ENCODE data around the gene ZNF488. TPM values are rescaled to one million over a fixed set of nuclear protein-coding genes. Genes with fewer than 3 reads are reported as not detected.

Gene ZNF488
- total RNA-seq, 1 donor: 0.18 TPM

GRCh38 chr10:47414752-47415519, 30.8 kb upstream of the ZNF488 start:
- TF ChIP-seq CTCF (IDR thresholded peaks at IDR 0.05; ENCODE audit: insufficient read depth, low read length): no peak
- DNase-seq (ENCODE audit: low read depth): no peak
- no peak overlapping the region for H3K4me3 ChIP-seq (ENCODE audit: low read depth, low read length)

DNA sequence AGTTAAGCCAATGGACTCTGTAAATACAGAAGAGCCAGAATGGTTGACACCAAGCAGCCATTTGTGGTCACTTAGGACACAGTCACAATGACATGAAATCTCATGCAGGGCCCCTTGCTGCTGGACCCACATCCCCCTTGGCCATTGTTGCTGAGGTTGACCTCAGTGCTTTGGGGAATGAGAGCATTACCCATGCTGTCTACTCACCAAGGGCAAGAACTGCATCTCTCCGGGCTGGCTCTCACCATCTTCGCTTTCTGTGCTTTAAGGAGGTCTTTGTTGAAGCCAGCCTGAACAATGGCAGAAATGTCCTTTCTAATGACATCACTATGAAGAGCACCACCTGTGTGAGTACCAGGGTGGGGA, 30.1 kb upstream of the ZNF488 start:
- DNase-seq (ENCODE audit: low read depth): no peak
- no peak for TF ChIP-seq CTCF (IDR thresholded peaks at IDR 0.05; ENCODE audit: insufficient read depth, low read length)
- no peak overlapping the region for H3K4me3 ChIP-seq (ENCODE audit: low read depth, low read length)

DNA sequence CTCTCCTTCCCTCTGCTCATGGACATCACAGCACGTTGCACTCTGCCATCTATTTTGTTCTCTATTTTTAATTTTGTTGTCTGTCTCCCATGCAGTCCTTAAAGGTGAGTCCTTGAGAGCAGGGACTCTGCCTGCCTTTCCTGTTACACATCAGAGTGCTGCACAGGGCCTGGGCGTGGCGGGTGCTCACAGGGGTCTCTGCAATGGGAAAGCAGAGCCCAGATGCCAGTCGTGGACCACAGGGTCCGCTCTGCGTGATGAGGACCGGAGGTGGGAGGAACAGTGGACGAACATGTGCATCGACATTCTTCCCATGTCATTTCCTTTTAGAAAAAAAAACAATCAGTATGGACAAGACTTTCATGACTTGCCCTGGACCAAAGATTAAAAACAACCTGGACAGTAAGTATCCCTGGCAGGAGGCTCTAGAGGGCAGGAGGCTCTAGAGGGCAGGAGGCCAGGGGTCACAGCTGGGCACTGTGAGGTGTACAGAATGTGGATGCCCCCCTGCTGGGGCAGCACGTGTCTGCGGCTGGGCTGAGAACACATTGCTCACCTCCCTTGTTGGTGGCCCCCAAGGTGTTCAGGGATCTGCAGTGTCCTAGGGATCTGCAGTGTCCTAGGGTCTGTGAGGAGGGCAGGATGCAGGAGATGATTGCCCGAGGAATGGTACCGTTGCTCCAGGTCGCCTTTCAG, 29.6 kb upstream of the ZNF488 start:
- no peak for TF ChIP-seq CTCF (IDR thresholded peaks at IDR 0.05; ENCODE audit: insufficient read depth, low read length)
- no peak for DNase-seq (ENCODE audit: low read depth)
- H3K4me3 ChIP-seq (ENCODE audit: low read depth, low read length): no peak overlapping the region

- H3K4me3 ChIP-seq (ENCODE audit: low read depth, low read length): no peak overlapping the region
- TF ChIP-seq CTCF (IDR thresholded peaks at IDR 0.05; ENCODE audit: insufficient read depth, low read length): no peak
- peak; percentile 39 for DNase-seq (ENCODE audit: low read depth)
These were observed 28.8 kb upstream of the ZNF488 start for GRCh38 chr10:47412869-47413268.

DNA sequence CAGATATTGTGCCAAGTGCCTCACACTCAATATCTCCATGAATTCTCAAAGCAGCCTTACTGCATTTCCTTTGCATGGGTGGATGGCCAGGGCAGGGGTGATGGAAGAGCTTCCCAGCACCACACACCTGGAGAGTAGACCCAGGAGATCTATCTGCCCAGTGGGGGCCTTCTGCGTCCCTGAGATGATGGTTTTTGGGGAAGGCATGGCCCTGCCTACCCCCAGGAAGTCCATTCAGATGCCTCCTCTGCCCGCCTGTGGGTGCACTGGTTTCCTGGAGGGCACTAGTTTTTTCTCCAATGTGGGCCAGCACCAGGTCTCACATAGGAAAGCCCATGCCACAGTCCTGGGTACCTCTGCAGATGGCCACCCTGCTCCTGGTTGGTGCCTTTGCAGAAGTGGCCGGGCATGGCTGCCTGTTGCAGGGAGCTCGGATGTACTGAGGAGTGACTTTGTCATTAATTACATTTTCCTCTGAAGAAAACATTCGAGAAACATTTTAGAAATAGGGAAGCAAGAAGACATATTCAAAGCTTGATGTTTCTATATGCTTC, 28.2 kb upstream of the ZNF488 start:
- no peak for TF ChIP-seq CTCF (IDR thresholded peaks at IDR 0.05; ENCODE audit: insufficient read depth, low read length)
- H3K4me3 ChIP-seq (ENCODE audit: low read depth, low read length): no peak overlapping the region
- DNase-seq (ENCODE audit: low read depth): no peak

DNA sequence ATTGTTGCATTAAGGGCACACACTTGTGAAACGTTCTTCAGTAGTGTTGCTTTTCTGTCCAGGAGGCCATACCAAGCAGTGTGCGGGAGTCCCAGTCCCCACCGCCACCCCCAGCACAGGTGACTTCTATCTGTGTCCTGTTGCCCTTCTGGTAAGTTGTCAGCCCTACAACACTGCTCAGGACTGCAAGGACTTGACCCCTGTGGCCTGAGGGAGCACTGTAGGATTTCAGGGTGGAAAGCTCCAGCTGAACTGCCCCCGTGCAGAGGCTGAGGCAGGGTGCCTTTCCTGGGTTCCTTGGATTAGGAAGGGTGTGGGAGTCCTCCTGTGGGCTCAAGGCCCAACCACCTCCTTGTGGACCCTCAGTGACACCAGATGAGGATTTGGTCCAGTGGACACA, 26.8 kb upstream of the ZNF488 start:
- TF ChIP-seq CTCF (IDR thresholded peaks at IDR 0.05; ENCODE audit: insufficient read depth, low read length): no peak
- DNase-seq (ENCODE audit: low read depth): no peak

More for the DNA sequence above, 26.8 kb upstream of the ZNF488 start:
- H3K4me3 ChIP-seq (ENCODE audit: low read depth, low read length): no peak overlapping the region
